ENCODE measurements around the gene RHBDL2.

DNA sequence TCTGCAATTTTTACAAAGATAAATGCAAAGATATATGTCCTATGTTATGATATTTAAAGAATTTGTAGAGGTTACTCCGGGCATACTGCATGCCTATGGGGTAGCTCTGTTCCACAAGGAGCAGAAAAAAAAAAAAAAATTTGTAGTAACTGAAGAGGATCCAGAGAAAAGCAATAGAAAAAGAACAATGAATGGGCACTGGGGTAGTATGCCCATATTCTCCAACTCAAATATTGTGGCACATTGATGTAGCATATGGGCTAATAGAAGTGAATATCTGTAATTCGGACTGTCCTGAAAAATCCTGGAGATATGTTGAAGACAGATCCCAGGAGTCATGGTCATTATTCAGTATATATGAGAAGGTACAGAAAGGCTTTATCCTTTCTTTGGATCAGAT lies 48.3 kb upstream of the RHBDL2 start:
- TF ChIP-seq HDGF (IDR thresholded peaks at IDR 0.05; ENCODE audit: borderline replicate concordance) (no peak), SP1 (IDR thresholded peaks at IDR 0.05) (no peak), BHLHE40 (IDR thresholded peaks at IDR 0.05; ENCODE audit: borderline replicate concordance) (no peak), FOXM1 (IDR thresholded peaks at IDR 0.05; ENCODE audit: borderline replicate concordance) (no peak)
